ENCODE results near the gene ZG16B. TPM values are rescaled to one million over a fixed set of nuclear protein-coding genes. Genes with fewer than 3 reads are reported as not detected.

Gene ZG16B
- total RNA-seq: not detected in 2 replicates

GRCh38 chr16:2829501-2830354 is at the start of gene ZG16B:
TSS of gene ZG16B (plus strand) at chr16:2830303. CDS start at chr16:2830442, 139 bp downstream.

DNA sequence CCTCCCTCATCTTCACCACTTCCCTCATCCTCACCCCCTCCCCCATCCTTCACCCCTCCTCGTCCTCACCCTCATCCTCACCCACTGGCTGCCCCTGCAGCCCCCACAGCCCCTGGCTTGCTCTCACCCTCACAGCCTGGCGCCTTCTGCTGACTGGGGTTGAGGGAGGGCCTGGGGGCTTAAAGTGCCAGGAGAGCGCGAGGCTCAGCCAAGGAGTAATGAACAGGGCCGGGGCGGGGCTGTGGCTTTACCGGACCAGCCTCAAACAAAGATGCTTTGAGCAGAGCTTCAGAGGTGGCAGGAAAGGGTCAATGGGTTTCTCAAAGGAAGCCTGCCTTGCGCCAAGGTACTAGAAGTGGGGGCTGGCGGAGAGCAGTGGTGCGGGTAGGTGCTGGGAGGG is 42.7 kb upstream of the ZG16B start, which contains the start of gene PRSS33:
Gene PRSS33 (minus strand): TSS at position 155 of the 400 bp plus-strand sequence. CDS start 1,013 bp downstream, outside the sequence.

DNA sequence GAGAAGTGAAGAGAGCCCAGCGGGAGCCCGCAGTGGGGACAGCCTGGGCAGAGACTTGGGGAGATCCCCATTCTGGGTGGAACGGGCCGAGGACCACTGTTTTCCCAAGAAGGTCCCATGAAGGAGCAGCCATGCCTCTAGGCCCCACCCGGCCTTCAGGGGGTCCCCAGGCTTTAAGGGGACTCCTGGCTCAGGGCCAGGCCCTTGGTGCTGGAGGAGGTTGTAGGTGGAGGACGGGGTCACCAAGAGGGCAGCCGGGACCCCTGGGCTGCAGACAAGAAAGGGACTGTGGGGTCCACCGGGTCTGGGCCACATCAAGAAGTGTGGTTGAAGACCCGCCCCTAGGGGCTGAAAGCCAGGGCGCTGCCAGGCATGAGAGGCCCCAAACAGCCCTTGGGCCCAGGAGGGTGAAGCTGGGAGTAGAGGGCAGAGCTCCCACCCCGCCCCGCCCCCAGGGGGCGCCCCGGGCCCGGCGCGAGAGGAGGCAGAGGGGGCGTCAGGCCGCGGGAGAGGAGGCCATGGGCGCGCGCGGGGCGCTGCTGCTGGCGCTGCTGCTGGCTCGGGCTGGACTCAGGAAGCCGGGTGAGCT is 13.3 kb upstream of the ZG16B start, which contains the start of gene PRSS21:
Gene PRSS21 (plus strand): TSS at position 487 of the 589 bp plus-strand sequence. CDS start 32 bp downstream, at position 519.

DNA sequence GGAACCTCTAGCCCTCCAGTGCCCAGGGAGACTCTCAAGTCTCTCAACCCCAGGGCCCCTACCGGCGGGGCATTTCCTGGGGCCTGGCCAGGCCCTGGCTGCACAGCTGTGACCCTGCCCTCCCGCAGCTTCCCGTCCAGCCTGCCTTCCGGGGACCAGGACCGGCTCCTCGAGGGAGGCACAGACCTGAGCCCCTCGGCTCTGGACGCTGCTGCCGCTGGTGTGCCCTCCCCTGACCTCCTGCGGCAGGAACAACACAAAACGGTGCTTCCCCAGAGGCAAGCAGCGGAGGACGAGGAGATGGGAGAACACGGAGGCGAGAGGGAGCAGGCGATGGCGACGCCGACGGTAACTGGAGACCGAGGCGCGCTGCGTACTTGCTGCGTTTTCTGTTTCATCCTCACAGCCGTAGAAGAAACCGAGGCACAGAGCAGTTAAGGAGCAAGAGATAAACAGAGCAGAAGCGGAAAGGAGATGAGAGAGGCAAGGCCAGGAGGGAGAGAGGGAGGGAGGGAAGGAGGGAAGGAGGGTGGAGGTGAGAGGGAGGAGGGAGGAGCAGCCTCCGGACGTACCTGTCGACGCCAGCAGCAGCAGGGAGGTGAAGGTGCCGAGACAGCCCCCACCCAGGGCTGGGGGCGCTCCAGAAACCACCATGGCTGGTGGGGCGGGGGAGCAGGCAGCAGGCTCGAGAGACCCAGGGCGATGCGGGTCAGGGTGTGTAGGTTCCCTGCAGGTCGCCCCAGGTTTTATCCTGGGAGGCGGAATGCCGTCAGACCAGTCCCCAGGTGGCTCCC is 27.5 kb downstream of the ZG16B start, which contains the start of gene PRSS22:
Gene PRSS22 (minus strand): TSS at position 720 of the 794 bp plus-strand sequence. CDS start 66 bp downstream, at position 654.

Small RNA genes within 50 kb of the gene (small RNA-seq; reads per million reads assigned to genes)
- gene SNORA3C: 1.4 reads per million, percentile 67 among the genes with 10 or more reads in this experiment

Other genes with a start within 250 kb of the ZG16B start
- 14.9 and 24.2 TPM in 2 replicates for gene KCTD5, start 147.8 kb upstream of the ZG16B start, total RNA-seq
- 1.6 TPM in 2 replicates for gene PRSS27, start 110.1 kb upstream of the ZG16B start, total RNA-seq
- 58.1 and 106 TPM in 2 replicates for gene SRRM2, start 77.7 kb upstream of the ZG16B start, total RNA-seq
- 216 and 341 TPM in 2 replicates for gene ELOB, start 53.0 kb upstream of the ZG16B start, total RNA-seq
- gene PRSS33, start 42.7 kb upstream of the ZG16B start, total RNA-seq: not detected in 2 replicates
- not detected in 2 replicates for gene PRSS41, start 31.8 kb upstream of the ZG16B start, total RNA-seq
- not detected in 2 replicates for gene PRSS21, start 13.1 kb upstream of the ZG16B start, total RNA-seq
- gene PRSS22, start 27.9 kb downstream of the ZG16B start, total RNA-seq: 3.9 and 4.7 TPM in 2 replicates
- 42.8 and 48.8 TPM in 2 replicates for gene FLYWCH2, start 52.9 kb downstream of the ZG16B start, total RNA-seq
- 18.1 and 19.8 TPM in 2 replicates for gene FLYWCH1, start 81.6 kb downstream of the ZG16B start, total RNA-seq
- gene KREMEN2, start 134.0 kb downstream of the ZG16B start, total RNA-seq: 0.43 and 1.2 TPM in 2 replicates
- 5.4 and 6.3 TPM in 2 replicates for gene PAQR4, start 139.0 kb downstream of the ZG16B start, total RNA-seq
- gene PKMYT1, start 150.1 kb downstream of the ZG16B start, total RNA-seq: 6.2 and 10.2 TPM in 2 replicates
- gene CLDN9, start 182.6 kb downstream of the ZG16B start, total RNA-seq: 4.3 and 6.5 TPM in 2 replicates
- 0.39 and 5.6 TPM in 2 replicates for gene CLDN6, start 187.9 kb downstream of the ZG16B start, total RNA-seq
- gene TNFRSF12A, start 190.1 kb downstream of the ZG16B start, total RNA-seq: 146 and 484 TPM in 2 replicates
- gene HCFC1R1, start 193.6 kb downstream of the ZG16B start, total RNA-seq: 11.7 and 82.1 TPM in 2 replicates
- 33.5 and 58.1 TPM in 2 replicates for gene THOC6, start 193.7 kb downstream of the ZG16B start, total RNA-seq
- not detected in 2 replicates for gene BICDL2, start 206.6 kb downstream of the ZG16B start, total RNA-seq
- under 0.01 and 0.11 TPM in 2 replicates for gene MMP25, start 216.3 kb downstream of the ZG16B start, total RNA-seq
- 0.79 and 7.4 TPM in 2 replicates for gene IL32, start 235.3 kb downstream of the ZG16B start, total RNA-seq